Activated CD8-positive, alpha-beta memory T cell treated with anti-CD3 and anti-CD28 coated beads, Interleukin-2, amount 50 U/mL, for 48 hours (primary cell): ENCODE results near the gene TMEM54.

Experiments used
- DNase-seq: peaks from one replicate; pipeline ENCODE4 v3.0.0-alpha.2; 2020

Gene TMEM54, protein sequence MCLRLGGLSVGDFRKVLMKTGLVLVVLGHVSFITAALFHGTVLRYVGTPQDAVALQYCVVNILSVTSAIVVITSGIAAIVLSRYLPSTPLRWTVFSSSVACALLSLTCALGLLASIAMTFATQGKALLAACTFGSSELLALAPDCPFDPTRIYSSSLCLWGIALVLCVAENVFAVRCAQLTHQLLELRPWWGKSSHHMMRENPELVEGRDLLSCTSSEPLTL

DNA sequence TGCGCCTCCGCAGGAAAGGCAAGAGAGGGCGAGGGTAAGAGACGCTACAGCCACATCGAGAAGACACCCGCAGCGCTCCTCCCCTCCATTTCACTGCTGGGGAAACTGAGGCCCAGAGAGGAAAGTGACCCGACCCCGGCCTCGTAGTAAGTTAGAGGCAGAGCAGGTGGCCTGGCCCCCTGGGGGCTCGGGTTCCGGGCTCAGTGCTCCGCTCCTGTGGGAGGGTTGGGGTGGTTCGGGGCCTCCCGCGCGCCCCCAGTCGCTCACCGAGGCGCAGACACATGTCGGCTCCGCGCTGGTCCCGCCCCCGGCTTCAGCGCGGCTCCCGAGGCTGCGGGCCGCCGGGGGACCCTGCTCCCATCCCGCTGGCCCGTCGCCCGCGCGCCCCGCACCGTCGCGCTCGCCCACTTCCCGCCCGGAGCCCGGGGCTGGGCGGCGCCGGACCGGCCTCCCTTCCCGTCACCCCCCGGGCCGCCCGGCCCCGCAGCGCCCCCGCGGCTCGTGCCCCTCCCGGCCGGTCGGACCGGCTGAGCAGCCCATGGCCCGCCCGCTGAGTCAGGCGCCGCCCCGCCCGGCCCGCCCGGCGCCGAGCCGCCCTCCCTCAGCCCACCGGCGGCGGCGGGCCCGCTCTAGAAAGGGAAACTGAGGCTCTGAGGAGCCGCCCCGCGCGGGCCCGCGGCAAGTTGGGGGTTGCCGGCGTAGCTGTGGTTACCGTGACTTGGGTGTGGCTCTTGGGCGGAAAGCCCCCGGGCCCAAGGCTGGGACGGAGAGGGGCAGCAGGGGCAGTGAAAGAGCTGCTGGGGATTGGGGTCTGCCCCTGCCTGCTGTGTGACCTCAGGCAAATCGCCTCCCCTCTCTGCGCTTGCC is at the start of gene TMEM54:
Gene TMEM54 (minus strand): TSS at position 434 of the 867 bp plus-strand sequence. CDS start 151 bp downstream, at position 283.
- DNase-seq, result no peak

DNA sequence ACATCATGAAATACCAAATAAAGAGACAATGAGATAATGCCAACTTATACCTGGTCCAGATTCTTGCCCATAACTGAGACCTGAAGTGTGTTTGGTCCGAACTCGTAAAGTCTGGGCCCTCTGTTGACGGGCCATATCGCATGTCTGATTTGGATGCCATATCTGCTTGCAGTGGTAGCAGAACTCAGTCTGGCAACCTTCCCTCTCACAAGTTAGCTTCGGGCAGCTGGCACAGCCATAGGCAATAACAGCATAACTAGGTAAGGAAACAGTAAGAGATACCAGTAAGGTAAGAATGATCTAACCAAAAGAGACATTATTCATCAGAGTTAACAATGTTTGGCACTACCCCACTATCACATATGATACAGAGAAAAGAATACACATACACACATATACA is 48.3 kb upstream of the TMEM54 start:
- no peak for DNase-seq

DNA sequence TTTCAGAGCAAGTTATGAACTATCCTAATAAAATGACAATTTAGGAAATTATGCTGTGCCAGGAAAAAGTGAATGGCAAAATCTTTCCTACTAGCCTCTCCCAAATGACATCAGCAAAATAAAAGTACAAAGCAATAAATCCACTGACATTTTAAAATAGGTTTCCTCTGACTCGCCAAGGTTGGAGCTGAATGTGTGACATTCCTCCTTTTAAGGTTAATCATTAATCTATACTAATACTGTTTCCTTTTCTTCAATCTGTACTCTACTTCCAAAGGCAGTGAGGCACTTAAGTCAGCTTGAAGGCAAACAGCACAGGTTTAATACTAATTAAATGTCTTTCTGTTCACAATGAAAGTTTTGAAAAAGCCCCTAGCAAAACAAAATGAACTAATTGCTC is 47.7 kb upstream of the TMEM54 start:
- DNase-seq, result no peak

DNA sequence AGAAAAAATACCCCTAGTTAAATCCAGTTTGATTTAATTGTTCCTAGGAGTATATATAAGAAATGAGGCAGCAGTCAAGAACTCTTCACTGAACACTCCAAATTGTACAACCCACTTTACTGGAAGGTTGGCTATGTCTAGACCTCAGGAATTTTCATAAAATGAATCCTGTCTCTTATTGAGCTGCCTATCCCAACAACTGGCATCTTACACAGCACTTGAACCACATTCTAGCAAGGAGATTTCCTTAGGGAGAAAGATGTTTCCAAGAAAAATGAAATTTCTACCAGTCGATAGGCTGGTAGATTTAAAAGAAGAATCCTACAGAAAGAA is 47.2 kb upstream of the TMEM54 start:
- DNase-seq, result no peak

DNA sequence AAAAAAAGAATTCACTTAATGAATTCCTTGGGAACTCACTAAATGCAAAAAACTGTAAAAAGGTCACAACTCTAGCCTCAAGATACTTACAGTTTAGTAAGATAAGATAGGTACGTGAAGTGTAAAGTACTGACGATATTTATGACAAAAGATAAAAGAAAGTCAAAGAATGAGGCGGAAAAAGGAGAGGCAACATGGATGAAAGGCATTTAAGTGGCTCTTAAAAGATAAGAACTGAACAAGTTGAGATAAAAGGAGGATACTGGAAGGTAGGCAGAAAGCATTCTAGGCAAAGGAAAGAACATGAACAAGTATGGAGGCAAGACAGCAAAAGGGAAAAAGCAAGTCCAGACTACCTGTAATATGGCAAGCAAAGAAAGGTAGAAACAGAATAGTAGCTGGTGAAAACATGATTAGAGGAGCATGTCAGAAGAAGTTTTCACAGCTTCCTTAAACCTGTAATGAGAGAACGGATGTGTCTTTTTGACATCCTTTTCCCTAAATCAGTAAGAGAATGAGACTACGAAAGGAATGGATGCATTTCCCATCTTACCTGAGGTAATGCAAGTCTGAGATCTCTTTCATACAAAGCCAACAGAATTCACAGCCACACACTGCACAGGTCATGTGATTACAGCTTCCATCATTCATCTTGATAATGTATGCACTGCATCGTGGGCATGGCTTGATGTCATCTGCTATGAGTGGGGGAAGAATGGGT is 46.6 kb upstream of the TMEM54 start:
- DNase-seq, result no peak

DNA sequence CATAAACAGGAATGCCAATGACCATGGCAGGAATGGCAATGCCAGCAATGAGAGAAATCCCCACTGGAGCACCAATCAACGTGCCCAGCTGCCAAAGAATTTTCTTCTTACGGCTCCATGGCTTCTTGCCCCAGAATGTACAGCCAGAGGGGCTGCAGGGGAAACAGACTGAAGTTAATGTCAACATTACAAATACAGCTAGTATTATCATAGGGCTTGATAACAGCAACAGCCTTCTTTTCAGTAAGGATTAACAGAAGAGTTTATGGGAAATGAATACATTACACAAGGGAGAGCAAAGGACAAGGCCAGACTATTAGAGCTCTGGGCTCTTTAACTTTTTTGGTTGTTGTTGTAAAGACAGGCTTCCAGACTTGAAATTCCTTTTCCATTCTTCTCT is 45.2 kb upstream of the TMEM54 start:
- DNase-seq, result no peak

DNA sequence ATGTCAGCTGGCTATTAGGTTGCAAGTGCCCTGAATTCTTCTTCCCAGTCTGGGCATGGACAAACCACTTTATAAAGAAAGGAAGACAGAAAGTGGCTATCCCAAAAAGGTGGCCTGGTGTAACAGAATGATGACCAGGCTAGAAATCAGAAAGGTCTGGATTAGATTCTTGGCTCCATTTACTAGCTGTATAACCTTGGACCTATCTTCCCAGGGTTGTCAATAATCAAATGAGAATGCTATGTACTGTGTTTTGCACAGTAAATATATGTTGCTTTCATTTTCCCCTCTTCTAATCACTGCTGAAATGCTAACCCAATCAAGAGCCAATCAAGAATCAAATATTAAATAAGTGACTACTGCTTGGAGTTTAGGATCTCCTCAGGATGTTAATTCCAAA is 43.0 kb upstream of the TMEM54 start:
- no peak for DNase-seq

DNA sequence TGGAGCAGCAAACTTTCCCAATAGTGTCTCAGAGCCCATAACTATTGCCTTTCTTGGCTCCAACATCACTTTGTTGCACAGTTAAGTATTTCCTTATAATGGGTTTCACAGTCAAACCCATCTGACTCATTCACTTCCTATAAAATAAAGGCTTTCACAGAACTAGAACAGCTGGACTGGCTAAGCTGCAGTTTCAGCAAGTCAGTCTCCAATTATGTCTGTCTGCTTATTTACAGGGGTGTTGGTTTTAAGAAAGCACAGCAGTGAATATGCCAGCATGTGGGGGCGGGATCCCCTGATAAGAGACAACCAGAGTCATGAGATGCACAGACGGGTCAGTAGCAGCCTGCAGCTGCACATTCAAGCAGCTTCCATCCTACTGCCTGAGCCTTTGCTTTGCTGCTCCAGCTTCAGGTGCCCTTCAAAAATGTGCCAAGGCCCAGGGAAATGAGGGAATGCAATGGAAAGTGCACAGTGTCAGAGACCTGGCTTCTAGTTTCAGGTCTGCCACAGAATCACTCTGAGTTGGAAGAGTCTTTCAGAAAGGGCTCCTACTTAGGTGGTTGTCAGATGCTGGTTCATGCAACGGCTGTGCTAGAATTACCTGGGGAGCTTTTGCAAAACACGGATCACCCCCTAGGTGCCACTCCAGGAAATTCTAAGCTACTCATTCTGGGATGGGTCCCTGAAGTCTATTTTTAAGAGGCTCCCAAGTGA is 38.6 kb upstream of the TMEM54 start:
- DNase-seq, result no peak

DNA sequence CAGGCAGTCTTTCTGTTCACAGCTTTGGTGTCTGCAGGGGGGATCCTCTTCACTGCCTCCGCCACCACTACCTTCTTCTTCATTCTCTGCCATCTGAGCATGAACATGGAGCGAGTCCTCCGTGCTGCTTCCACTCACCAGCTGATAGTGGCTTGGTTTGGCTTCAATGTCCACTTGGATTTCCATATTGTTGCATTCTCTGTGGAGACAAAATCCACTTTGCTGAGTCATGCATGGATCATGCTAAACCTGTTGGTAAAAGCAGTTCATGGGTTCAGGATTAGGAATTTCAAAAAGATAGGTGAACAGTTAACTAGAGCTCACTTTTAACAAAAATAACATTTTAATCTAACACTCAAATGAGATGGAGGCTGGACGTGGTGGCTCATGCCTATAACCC is 35.9 kb upstream of the TMEM54 start:
- no peak for DNase-seq

DNA sequence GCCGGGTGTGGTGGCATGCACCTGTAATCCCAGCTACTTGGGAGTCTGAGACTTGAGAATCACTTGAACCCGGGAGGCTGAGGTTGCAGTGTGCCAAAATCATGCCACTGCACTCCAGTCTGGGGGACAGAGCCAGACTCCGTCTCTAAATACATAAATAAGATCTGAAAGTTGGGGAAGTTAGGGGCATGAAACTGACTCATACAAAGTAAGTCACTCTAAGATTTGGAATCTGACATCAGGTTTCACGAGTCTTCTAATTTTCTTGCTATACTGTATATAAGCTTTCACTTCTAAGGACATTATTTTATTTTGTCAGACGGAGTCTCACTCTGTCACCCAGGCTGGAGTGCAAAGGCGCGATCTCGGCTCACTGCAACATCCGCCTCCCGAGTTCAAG is 33.3 kb upstream of the TMEM54 start:
- no peak for DNase-seq

DNA sequence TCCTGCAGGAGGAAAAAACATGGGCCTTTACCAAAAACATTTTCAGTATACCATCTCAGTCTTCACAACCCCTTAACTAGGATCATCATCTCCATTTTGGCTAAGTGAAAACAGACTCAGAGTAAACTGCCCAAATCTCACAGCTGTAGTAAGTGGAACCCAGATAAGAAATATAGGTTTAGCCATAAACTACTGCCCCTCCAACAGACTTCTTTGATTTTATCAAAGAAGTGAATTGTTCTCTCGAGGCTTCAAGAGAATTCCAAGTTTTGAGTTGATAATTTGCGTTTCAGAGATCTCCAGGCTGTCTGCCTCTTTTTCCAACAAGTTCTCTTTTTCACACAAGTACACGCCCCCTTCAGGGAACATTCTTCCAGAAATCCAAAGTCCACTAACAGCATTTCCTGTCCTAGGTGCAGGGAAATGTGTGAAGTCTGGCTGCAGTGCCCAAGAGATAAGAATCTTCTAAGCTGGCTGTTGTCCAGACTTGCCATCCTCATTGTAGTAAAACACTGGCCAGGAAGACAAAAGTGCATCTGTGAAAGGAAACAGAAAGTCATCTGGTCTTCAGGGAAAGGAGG is 32.6 kb upstream of the TMEM54 start:
- no peak for DNase-seq

DNA sequence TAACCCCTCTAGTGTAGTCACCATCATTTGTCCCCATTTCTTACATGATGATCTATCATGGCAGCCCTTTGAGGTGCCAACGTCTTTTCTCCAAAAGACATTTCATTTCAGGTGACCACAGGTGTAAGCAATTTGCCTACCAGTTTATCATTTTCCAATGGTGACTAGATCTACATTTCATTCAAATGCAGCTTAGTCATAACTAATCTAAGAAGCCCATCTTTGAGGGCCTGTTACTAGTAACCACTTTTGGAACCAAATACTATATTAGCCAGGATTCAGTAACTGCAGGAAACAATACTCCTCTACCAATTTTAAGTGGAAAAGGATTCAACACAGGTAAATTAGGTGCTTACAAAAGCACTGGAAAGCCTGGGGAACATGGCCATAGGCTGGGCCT is 30.6 kb upstream of the TMEM54 start:
- DNase-seq, result no peak

DNA sequence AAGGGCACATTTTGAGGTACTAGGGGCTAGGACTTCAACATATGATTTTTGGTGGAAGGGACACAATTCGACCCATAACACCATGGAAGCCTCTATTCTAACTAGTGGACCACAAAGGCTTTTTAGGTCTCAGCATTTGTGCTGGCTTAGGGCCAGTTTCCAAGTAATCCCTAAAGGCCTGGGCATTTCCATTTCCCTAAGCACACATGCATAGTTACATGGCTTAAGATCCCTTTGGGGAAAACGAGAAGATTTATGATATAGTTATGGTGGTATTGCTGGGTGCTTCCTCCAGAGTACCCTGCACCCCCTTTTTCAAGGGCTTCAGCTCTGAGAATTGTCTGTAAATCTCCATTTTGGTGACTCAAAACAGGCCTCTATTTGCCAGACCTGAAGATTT is 28.2 kb upstream of the TMEM54 start:
- no peak for DNase-seq

DNA sequence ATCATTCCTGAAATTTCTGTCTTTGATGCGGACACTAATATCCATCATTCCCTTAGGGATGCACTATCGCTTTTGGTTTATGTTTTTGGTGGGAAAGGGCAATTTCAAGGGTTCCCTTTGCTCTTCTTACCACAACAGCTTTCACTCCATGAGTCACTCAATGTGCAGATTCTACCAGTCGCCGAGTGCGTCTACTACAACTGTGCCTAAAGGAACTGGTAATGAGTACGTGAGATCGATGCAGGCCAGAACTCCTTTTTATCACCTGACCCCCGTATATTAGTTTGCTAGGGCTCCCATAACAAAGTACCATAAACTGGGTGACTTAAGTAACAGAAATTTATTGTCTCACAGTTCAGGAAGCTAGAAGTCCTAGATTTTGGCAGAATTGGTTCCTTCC is 27.5 kb upstream of the TMEM54 start:
- DNase-seq, result no peak

DNA sequence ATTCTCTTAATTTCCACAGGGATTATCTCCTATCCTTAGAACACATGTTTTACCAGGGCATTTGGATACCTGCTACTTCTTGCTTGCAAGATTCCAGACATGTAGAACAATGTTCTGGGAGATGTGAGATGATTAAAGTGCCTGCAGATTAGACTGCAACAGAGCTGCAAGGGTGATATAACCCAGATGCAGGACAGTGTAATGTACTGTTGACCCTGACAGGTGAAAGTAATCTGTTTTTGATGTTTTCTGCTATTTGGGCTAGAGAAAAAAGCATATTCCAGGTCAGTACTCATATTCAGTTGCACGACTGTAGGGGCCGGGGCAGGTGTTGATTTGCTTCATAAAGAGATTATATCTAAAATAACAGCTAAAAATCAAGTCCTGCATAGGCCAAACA is 27.1 kb upstream of the TMEM54 start:
- DNase-seq, result no peak

DNA sequence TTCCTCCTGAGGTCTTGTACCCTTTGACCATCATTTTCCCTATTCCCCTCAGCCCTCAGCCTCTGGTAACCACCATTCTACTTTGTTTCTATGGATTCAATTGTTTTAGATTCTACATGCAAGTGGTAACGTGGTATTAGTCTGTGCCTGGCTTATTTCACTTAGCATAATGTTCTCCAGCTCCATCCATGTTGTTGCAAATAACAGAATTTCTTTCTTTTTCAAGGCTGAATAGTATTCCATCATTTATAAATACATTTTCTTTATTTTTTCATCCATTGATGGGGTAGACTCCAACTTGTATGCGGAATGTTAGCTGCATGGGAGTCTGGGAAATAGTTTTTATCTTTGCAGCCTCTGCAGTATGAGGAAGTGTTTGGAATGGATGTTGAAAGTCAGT is 26.3 kb upstream of the TMEM54 start:
- DNase-seq, result no peak

DNA sequence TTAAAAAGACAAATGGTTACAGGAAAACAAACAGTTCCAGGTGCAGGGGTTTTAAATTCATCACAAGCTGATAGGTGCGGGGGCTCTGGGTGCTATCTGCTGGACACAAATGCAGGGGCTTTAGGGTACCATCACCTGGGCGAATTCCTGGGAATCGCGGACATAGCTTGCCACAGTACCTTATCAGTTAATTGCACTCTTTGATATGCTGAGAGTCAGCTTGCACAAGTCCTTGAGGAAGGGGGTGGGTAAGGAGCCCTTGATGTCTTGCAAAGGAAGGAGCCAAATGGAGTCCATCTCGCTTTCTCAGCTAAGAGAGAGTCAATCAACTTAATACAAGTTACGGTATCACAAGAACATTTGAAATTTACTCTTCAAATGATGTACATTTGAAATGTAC is 25.4 kb upstream of the TMEM54 start:
- DNase-seq, result no peak

DNA sequence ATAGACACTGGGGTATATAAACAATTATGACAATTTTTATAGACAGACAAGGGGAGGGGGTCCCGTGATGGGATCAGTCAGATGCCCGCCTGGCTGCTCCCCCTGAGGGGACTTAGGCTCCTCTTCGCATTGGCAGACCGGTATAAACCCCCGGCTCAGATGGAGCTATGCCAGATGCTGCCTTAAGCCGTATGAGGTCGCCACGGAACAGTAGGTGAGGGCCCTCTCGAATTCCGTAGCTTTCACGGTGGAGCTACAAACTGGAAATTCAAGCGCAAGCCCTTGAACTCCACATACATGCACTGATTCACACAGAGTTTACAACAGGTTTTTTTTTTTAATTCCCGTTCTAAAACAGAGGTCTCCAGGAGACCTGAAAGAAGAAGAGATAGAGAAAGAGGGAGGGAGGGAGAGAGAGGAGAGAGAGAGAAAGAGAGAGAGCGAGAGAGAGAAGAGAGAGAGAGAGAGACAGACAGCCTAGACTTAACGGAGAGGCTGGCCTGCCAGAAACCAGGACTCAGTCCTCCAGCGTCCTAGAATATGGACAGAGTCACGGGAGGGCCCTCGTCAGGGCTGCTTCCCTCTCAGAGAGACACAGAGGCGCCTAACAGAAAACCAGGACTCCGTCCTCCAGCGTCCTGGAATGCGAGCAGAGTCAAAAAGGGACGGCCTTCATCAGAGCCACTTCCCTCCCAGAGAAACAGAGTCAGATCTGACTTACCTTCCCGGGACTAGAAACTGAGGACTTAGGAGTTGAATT is 24.4 kb upstream of the TMEM54 start:
- no peak for DNase-seq

DNA sequence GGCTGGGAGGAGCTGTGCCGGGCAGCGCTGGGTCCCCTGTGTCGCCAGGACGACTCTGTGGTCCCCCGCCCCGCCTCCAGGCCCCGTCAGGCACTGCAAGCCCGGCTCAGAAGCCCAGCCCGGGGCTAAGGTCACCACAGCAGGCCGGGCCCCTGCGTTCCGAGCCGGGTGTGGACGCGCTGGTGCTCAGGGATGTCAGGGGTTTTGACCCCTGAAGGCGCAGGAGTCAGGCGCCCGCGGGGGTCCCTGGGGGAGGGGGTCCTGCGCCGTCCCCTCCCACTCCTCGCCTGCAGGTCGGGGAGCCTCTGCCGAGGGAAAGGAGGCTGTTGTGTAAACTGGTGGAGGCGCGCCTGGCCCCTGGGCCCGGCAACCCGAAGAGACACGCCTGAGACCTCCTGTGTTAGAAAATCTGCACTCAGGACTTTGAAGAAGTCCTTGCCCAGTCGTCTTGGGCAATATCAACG is 23.7 kb upstream of the TMEM54 start:
- DNase-seq, result no peak

DNA sequence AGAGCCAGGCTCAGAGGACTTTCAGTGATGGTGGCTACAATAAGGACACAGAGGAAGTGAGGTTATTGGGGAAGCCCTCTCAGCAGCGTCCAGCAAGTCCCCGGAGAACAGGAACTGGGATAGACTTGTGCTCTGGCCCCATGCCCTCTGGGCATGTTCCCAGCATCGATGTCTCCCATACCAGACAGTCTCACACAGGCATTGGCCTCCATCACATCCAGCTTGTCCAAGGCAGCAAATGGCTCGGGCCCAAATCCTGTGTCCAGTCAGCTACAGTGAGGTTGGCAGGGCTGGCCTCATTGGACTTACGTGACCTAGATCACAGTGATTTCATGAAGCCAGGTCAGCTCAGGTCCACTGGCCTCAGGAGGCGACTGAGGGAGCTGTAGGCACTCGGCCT is 19.6 kb upstream of the TMEM54 start:
- no peak for DNase-seq

DNA sequence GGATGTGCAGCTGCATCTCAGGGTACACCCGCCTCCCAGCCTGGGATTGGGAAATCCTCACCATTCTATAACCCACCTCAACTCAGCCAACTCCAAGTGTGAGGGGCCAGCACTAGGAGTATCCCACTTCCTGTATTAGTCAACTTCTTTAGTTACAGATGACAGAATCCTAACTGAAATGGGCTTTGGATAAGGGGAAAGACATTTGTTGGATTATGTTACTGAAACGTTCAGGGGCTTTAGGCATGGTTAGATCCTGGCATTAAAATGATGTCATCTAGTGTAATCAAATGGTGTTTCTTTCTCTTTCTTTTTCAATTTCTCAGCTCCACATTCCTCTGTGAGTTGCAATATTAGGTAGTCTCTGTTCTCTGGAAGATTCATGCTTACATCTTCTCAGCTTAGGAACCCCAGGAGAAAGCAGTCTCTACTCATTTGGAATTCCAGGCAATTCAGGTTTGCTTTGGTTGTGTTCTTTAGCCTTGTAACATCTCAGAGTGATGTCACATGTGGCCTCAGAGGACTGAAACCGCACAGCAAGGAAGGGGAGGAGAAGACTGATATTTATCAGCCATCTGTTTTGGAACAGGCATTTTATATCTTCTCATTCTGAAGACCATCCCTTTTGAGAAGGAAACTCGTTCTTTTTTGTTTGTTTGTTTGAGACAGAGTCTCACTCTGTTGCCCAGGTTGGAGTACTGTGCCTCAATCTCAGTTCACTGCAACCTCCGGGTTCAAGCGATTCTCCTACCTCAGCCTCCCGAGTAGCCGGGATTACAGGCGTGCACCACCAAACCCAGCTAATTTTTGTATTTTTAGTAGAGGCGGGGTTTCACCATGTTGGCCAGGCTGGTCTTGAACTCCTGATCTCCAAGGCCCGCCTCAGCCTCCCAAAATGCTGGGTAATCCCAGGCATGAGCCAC is 18.9 kb upstream of the TMEM54 start:
- DNase-seq, result no peak
